B cell (primary cell): ENCODE measurements around the gene MYO9B.

Experiments
- EZH2 ChIP-seq: IDR thresholded peaks from 2 replicates; pipeline ENCODE4 v1.6.1; 2012; ENCODE audit warnings: borderline replicate concordance, low read depth, mild to moderate bottlenecking, moderate library complexity, low read length; ENCODE audit not compliant: insufficient read depth, poor library complexity, severe bottlenecking
- TF ChIP-seq, protein P1 (sequence below): fragments of 200-600 bp; IDR thresholded peaks from one replicate; pipeline ENCODE4 v1.8.0; 2022; ENCODE audit warnings: antibody characterized with exemption, mild to moderate bottlenecking

GRCh38 chr19:17108453-17108784, 32.8 kb downstream of the MYO9B start:
- TF ChIP-seq, protein P1, sequence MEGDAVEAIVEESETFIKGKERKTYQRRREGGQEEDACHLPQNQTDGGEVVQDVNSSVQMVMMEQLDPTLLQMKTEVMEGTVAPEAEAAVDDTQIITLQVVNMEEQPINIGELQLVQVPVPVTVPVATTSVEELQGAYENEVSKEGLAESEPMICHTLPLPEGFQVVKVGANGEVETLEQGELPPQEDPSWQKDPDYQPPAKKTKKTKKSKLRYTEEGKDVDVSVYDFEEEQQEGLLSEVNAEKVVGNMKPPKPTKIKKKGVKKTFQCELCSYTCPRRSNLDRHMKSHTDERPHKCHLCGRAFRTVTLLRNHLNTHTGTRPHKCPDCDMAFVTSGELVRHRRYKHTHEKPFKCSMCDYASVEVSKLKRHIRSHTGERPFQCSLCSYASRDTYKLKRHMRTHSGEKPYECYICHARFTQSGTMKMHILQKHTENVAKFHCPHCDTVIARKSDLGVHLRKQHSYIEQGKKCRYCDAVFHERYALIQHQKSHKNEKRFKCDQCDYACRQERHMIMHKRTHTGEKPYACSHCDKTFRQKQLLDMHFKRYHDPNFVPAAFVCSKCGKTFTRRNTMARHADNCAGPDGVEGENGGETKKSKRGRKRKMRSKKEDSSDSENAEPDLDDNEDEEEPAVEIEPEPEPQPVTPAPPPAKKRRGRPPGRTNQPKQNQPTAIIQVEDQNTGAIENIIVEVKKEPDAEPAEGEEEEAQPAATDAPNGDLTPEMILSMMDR: no peak
- no peak for TF ChIP-seq EZH2
